HT-29 (cell line): ENCODE measurements around the gene PPP1R8. TPM values are rescaled to one million over a fixed set of nuclear protein-coding genes. Genes with fewer than 3 reads are reported as not detected.
"Not testable (repeated sequence)": the region's sequence is repeated elsewhere in the genome, so short reads cannot be mapped to it uniquely, and the experiment has no call there.

ENCODE experiments used
- DNase-seq: peaks from one replicate; pipeline ENCODE4 v3.0.0-alpha.2; 2015; ENCODE audit warnings: low spot score
- total RNA-seq: library from RNA; depleted of rRNA; stranded (reverse); fragments of >200 nt; shearing (Covaris generic); gene quantifications from 2 replicates; pipeline ENCODE4 v1.2.3, GENCODE V29; 2014; rRNA removed

PPP1R8 gene
- 58.5 and 70.1 TPM in 2 replicates for total RNA-seq

DNA sequence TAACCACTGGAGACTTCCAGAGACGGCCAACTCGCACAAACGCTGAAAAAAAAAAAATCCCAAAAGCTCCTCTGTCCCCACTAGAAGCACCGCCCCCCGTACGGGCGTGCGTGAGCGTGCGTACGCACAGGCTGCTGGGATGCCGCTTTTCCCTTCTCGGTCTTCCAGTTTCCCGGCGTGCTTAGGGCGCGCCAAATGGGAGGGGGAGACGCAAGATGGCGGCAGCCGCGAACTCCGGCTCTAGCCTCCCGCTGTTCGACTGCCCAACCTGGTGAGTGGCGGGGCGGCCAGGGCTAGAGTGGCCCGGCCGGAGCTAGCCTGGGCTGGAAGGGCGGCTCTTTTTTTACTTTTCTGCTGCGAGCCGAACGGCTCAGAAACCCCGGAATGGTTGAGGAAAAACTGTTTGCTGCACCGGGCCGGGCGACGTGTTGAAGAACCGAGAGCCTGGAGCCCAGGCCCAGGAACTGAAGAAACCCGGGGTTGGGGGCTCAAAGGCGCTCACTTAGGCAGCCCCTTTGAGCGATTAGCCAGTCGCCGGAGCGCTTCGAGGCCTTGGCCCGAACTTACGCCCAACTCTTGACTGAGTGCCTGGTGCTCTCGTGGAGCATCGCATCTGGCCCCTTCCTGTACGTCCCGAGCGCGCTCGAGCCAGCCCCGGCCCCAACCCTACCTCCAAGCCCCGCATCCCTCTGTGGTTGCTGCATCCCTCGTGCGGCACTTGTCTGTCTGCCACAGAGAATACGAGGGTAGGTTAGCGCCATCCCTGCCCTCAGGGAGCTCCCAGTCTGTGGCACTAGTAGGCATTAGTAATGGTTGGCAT is at the start of gene PPP1R8:
Gene PPP1R8 (plus strand): TSS at position 162 of the 820 bp plus-strand sequence. CDS start 54 bp downstream, at position 216.
- peak; percentile 97 for DNase-seq

DNA sequence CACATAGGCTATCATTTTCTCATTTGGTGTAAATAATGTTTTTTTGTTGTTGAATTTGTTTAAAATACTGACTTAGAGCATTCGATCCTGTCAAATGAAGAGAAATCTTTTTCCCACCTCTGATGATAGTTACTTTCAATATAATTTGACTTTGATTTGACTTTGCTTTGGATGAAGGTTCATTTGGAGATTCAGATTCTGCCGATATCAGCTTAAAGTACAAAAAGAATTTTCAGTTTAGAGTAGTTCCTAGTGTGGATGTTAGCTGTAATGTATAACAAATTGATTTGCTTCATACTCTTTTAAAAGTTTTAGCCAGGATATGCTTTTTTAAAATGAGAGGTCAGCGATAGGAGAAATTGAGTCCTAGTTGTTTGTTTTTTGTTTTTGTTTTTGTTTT is 47.6 kb upstream of the PPP1R8 start:
- DNase-seq = no peak

DNA sequence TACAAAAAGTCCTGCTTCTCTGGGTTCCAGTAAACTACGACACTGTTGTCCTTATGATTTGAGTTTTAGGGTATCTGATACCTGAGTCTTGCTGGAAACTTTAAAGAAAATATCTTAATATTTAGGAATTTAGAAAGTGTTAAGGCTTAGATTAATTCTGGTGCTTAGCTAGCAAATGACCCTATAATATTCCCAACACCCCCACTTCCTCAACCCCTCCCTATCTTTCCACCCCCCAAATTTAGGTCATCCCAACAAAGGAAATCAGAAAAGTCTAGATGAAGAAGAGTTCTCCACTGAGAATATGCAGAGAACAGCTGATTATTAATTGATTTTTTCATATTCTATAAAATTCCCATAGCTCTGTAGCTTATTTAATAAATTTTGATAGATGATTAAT is 45.9 kb upstream of the PPP1R8 start:
- DNase-seq = no peak

DNA sequence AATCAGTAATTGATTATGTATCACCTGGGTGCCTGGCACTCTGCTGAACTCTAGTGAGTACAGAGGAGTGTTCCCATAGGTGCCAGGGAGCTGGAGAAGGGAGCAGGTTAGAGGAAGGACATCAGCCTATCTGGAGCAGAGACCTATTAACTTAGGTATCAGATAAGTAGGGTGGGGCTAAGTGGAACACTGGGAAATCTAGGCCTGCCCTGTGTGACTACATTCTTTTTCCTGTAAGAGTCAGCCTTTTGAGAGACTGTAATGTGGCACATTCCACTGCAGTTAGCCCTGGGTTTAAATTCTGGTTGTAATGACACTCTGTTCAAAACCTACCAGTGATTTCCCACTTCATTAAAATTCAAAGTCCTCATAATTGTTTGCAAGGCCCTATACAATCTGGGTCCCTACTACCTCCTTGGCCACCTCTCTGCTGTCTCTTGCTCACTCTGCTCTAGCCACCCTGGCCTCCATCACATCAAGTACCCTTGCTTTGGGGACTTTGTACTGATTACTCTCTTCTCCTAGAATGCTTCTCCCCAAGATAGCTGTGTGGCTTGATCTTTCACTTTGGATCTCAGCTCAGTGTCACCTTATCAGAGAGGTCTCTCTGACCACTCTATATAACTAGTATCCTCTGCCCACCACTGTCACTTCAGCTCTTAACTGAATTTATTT is 44.7 kb upstream of the PPP1R8 start:
- peak; percentile 62 for DNase-seq

DNA sequence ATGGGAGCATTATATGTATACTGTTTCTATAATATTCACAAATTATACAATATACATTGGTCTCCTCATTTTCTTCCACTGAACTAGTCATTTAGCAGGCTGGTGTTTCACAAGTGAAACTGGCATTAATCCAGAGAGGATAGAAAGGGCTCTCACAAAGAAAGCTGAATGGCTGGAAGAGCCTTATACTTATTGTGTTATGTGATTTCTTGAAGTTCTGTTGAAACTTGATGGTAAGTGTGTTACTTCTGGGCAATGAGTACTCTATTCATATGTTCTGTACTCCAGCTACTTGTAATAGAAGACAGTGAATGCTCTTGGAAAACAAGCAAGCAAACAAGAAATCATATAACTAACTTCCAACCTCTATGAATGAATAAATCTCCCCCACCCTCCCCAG is 42.7 kb upstream of the PPP1R8 start:
- DNase-seq = no peak

DNA sequence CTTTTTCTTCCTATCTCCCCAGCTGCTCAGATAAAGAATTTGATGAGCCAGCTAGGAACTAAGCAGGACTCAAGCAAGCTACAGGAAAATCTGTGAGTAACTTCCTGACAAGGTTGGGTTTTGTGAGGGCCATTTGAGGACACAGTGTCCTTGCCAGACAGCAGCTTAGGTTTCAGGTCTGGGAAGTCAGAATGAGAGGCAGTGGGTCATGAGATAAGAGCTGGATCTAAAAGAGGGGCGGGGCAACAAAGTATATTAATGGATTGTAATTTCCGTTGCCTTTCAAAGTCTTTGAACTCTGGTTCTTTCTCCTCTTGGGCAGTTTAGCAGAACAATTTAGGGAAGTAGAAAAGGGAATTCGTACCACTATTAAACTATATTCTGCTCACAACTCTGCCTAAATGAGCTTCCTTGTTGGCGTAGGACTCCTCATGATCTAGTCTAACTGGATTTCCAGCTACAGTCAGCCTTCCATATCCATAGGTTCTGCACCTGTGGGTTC is 41.0 kb upstream of the PPP1R8 start:
- no peak for DNase-seq

DNA sequence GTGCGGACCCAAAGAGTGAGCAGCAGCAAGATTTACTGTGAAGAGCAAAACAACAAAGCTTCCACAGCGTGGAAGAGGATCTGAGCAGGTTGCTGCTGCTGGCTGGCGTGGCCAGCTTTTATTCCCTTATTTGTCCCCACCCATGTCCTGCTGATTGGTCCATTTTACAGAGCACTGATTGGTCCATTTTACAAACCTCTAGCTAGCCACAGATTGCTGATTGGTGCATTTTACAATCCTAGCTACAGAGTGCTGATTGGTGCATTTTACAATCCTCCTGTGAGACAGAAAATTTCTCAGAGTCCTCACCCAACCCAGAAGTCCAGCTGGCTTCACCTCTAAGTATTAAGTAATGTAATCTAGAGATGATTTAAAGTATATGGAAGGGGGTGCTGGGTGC is 40.3 kb upstream of the PPP1R8 start:
- DNase-seq = not testable (repeated sequence)

DNA sequence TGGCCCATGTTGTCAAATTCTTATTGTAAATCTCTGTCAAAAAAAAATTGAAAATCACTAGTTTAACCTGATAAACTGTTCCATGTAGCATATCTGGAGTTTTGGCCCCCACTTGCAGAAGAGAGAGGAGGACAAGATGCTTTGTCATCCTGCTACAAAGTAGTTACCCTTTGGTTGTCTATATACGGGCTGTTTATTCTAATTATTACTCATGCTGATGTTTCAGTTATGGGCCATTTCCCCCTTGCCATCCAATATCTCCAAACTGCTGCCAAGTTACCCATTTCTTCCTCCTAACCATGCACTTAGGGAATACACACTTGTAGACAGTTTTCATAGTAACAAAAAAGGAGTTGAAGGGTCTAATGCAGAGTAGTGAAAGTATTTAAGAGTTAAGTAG is 35.0 kb upstream of the PPP1R8 start:
- no peak for DNase-seq

DNA sequence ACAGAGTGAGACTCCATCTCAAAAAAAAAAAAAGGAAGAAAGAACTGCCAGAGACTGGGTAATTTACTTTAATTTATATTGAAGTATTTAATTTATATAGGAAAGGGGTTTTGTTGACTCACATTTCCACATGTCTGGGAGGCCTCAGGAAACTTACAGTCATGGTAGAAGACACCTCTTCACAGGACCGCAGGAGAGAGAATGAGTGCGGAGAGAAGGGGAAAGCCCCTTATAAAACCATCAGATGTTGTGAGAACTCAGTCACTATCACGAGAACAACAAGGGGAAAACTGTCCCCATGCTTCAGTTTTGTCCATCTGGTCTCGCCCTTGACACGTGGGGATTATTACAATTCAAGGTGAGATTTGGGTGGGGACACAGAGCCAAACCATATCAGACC is 25.8 kb upstream of the PPP1R8 start:
- DNase-seq = no peak

DNA sequence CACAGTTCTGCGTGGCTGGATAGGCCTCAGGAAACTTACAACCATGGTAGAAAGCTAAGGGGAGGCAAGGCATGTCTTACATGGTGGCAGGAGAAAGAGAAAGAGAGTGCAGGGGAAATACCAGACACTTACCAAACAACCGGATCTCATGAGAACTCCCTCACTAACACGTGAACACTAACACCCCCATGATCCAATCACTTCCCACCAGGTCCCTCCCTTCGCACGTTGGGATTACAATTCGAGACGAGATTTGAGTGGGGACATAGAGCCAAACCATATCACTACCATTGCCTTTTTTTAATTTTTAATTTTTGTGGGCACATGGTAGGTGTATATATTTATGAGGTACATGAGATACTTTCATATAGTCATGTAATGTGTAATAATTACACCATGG is 23.8 kb upstream of the PPP1R8 start:
- no peak for DNase-seq

DNA sequence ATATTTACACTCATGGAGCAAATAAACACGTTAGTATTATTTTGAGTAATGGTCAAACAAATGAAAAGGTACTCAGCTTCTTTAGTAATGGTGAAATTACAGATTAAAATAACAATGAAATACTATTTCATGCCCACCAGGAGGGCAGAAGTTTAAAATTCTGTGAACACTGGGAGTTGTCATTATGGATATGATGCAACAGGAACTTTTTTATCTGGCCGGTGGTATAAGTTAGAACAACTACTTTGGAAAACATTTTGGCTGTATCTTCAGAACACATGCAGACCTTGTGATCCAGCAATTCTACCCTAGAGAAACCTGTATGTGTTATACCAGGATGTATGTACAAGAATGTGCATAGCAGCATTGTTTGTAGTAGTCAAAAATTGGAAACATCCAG is 23.2 kb upstream of the PPP1R8 start:
- DNase-seq = no peak

DNA sequence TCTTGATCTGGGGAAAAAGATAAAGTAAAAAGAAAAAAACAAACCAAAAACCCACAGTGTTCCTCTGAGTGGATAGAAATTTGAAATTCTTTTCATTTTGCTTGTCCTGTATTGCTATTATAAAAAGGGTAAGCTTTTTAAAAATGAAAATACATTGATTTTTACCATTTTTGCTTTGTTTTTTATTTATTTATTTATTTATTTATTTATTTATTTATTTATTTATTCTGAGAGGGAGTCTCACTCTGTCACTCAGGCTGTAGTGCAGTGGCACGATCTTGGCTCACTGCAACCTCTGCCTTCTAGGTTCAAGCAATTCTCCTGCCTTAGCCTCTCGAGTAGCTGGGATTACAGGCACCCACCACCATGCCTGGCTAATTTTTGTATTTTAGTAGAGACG is 22.5 kb upstream of the PPP1R8 start:
- DNase-seq = not testable (repeated sequence)

DNA sequence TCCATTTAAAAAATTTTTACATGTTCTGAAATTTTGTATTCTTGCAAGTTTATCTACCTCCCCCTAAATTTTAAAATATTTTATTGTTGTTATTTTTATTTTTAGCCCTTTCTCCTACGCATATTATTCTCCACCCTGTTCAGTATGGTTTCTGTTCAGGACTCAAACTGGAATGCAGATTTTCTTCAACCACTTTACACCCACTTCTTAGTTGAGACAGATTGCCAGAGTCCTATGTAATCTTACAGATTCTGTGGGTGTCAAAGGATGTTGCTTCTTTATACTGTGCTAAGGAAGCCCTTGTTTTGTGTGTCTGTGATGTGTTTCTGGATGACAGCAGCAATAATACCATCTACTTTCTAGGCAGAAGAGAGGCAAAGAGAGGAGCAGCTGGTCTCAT is 20.7 kb upstream of the PPP1R8 start:
- DNase-seq = no peak

DNA sequence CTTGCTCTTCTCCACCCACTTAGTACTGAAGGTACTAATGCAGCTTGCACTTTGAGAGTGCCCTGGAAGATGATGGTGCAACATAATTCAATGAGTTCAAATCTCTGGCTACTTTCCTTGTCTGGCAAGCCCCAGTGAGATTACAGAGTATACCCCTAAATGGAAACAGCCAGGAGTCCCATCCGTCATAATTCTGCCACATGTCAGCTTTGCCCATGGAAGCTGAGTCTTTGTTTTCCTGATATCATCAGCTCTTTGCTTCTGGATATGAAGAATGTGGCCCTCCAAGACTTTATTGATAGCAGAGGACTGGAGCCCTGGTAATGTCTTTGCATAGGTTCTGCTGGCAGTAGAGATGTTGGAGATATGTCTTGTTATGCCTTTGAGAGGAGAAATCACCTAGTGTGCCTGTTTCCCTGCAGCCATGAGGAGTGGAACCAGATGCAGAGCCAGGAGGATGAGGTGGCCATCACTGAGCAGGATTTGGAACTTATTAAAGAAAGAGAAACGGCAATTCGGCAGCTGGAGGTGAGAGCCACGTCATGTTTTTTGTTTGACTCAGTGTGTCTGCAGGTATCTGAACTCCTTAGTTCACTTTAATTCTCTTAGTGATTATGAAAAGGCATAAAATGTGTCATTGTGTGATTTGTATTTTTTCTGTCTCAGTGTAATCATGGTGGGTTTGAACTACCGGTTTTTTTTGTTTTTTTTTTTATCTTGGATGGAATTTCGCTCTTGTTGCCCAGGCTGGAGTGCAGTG is 18.7 kb upstream of the PPP1R8 start:
- DNase-seq = no peak

DNA sequence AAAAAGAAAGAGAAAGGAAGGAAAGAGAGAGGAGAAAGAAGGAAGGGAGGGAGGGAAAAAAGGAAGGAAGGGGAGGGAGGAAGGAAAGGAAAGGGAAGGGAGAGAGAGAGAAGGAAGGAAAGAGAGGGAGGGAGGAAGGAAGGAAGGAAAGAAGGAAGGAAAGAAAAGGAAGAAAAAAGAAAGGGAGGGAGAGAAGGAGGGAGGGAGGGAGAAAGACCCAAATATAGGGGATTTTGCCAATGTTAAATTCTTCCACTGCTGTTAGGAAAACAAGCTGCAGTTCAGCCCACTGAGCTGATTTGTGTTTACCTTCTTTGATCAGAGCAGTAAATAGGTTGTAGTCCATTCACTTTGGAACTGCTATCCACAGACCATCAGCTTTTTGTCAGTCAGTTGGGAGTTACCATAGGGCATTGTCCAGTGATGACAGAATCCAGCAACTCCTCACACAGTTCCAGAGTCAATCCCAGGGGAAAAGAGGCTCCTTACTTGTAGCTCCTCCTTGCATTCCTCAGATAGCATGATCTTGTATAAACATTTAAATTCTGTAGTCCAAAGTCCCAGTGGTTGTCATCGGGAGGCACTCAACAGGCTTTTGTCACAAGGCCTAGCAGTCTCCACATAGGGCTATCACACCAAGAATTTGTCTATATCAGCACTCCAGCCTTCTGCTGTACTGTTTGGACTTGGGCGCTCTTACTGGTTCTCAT is 13.5 kb upstream of the PPP1R8 start:
- DNase-seq = peak; percentile 78

DNA sequence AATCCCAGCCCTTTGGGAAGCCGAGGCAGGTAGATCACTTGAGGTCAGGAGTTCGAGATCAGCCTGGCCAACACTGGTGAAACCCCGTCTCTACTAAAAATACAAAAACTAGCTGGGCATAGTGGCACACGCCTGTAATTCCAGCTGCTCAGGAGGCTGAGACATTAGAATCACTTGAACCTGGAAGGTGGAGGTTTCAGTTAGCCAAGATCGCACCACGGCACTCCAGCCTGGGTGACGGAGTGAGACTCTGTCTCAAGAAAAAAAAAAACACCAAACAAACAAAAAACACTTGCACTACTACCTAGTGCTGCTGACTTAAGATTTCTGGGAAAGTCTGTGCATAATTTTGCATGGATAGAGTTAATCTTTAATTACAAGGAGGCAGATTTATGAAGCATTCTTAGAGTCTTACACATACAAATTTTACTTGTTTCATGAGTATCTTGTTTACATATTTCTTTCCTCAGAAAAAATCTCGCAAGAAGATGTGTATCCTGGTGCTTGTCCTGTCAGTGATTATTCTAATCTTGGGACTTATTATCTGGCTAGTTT is 8.7 kb upstream of the PPP1R8 start:
- DNase-seq = no peak

DNA sequence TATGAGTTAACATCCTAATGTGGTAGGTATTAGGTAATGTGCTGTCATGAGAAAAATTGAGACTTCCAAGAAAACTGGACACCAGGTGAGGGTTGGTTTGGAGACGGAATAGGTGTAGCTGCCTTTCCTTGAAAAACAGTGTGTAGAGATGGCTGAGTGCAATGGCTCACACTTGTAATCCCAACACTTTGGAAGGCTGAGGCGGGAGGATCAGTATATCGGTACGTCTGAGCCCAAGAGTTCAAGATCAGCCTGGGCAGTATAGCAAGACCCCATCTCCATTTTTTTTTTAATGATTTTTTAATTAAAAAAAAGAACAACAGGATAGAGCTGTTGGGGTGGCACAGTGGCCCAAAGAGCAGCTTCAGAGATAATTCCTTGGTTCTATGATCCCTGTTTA is 6.8 kb upstream of the PPP1R8 start:
- no peak for DNase-seq

DNA sequence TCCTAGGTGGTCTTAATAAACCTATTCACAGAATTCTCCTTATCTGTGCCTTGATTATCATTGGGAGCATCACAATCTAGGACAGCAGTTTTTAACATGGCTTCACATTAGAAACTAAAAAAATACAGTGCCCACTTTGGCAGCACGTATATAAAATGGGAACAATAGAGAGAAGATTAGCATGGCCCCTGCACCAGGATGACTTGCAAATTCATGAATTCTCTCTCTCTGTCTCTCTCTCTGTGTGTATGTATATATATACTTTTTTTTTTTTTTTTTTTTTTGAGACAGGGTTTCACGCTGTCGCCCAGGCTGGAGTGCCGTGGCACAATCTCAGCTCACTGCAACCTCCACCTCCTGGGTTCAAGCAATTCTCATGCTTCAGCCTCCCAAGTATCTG is 6.2 kb upstream of the PPP1R8 start:
- no peak for DNase-seq

DNA sequence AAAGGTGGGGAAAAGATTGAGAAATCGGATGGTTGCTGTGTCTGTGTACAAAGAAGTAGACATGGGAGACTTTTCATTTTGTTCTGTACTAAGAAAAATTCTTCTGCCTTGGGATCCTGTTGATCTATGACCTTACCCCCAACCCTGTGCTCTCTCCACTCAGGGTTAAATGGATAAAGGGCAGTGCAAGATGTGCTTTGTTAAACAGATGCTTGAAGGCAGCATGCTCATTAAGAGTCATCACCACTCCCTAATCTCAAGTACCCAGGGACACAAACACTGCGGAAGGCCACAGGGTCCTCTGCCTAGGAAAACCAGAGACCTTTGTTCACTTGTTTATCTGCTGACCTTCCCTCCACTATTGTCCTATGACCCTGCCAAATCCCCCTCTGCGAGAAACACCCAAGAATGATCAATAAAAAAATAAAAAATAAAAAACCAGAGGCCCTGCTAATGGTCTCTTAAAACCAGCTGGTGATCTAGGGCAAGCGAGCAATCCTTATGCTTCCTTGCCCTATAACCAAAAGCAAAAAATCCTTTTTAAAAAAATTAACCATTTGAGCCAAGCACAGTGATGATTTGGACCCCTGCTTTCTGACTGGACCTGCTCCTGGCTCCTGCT is 1.1 kb upstream of the PPP1R8 start:
- not testable (repeated sequence) for DNase-seq

DNA sequence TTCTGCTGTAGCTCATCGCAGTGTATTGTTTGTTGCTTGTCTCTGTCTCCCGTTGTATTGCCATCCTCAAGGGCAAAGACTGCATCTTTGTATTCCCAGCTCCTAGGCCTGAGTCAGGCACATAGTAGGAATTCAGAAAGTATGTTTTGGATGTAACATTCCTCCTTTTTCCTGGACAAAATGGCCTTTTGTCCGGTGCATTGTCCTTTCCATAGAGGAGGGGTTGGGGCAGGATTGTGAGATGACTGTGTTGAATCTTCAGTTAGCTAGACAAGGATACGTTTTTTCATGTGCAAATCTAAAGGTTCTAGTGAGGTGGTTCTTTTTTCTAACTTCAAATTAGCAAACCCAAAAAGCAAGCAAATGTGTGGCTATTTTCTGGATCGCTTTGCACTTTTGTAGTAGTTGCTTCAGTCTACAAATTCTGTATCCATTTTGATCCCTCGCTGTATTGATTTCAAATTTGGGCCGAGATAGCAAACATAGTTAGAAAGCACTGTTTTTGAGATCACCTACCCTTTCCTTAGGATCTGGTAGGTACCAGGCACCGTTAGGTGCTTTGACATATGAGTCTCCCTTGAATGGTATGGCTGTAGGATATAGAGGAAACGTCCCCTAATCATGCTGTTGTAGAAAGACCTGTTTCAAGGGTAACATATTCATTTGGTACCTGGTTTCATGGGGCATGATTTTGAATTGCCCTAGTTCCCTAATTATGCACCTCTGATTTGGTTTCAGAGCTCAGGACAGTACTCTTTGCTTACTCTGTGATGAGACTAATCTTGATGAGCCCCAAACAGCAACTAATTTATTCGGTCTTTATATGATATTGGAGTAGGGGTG is 1.2 kb downstream of the PPP1R8 start:
- DNase-seq = peak; percentile 9
